Progenitor cell of endocrine pancreas (in vitro differentiated cells): ENCODE measurements around the gene PRPS2. TPM values are rescaled to one million over a fixed set of nuclear protein-coding genes. Genes with fewer than 3 reads are reported as not detected.
A peak's percentile ranks its signal among the peaks of the same experiment; 100 is the strongest.

ENCODE experiments used
- DNase-seq: peaks from one replicate; pipeline ENCODE4 v3.0.0; 2021; ENCODE audit warnings: low spot score; ENCODE audit not compliant: unreplicated experiment
- H3K27ac Mint-ChIP-seq: 2 replicates; pipeline ENCODE4 v1.8.0; 2021; ENCODE audit warnings: mild to moderate bottlenecking, moderate library complexity, mixed read lengths
- H3K27me3 Mint-ChIP-seq: 2 replicates; pipeline ENCODE4 v1.8.0; 2021; ENCODE audit warnings: mixed read lengths
- H3K36me3 Mint-ChIP-seq: 2 replicates; pipeline ENCODE4 v1.8.0; 2022; ENCODE audit warnings: mixed read lengths; ENCODE audit not compliant: insufficient read depth
- H3K4me1 Mint-ChIP-seq: 2 replicates; pipeline ENCODE4 v1.8.0; 2021; ENCODE audit warnings: low read depth, mixed read lengths
- H3K4me3 Mint-ChIP-seq: 2 replicates; pipeline ENCODE4 v1.8.0; 2021; ENCODE audit warnings: low read depth, mild to moderate bottlenecking, moderate library complexity, mixed read lengths
- H3K9me3 Mint-ChIP-seq: 2 replicates; pipeline ENCODE4 v1.8.0; 2021; ENCODE audit warnings: low read depth, mixed read lengths
- CTCF ChIP-seq: fragments of 200-600 bp; sonication (generic); IDR thresholded peaks from one replicate; pipeline ENCODE4 v1.5.0; 2021; ENCODE audit warnings: antibody characterized with exemption, mild to moderate bottlenecking; ENCODE audit not compliant: unreplicated experiment
- total RNA-seq: library from RNA; stranded (reverse); gene quantifications from 2 replicates; pipeline ENCODE4 v1.2.1, GENCODE V29; 2021

PRPS2 gene
- total RNA-seq, 1 donor from 2014 or later = 18.6 TPM

GRCh38 chrX:12804655-12805054 is 13.4 kb downstream of the PRPS2 start:
- H3K9me3 Mint-ChIP-seq = peaks cover 6% of the 10 kb centered on the region
- no peak overlapping the region for H3K27ac Mint-ChIP-seq
- peaks cover 8% of the 10 kb centered on the region for H3K36me3 Mint-ChIP-seq
- TF ChIP-seq CTCF = no peak
- no peak overlapping the region for H3K4me3 Mint-ChIP-seq
- DNase-seq = no peak
- no peaks in the 10 kb centered on the region for H3K27me3 Mint-ChIP-seq
- no peaks in the 10 kb centered on the region for H3K4me1 Mint-ChIP-seq

GRCh38 chrX:12805333-12805732 is 14.1 kb downstream of the PRPS2 start:
- no peak for TF ChIP-seq CTCF
- Mint-ChIP-seq H3K27me3 (no peaks in the 10 kb centered on the region), H3K9me3 (peaks cover 6% of the 10 kb centered on the region), H3K27ac (no peak overlapping the region), H3K36me3 (peaks cover 8% of the 10 kb centered on the region), H3K4me3 (no peak overlapping the region), H3K4me1 (no peaks in the 10 kb centered on the region)
- DNase-seq = no peak

GRCh38 chrX:12811658-12812057 is 20.4 kb downstream of the PRPS2 start:
- Mint-ChIP-seq H3K27ac (no peak overlapping the region), H3K27me3 (no peaks in the 10 kb centered on the region), H3K4me1 (no peaks in the 10 kb centered on the region), H3K4me3 (no peak overlapping the region), H3K9me3 (peaks cover 3% of the 10 kb centered on the region), H3K36me3 (peaks cover 6% of the 10 kb centered on the region)
- no peak for DNase-seq
- TF ChIP-seq CTCF = no peak

- H3K4me3 Mint-ChIP-seq = no peak overlapping the region
- DNase-seq = no peak
- H3K4me1 Mint-ChIP-seq = no peaks in the 10 kb centered on the region
- H3K27ac Mint-ChIP-seq = no peak overlapping the region
- peaks cover 6% of the 10 kb centered on the region for H3K36me3 Mint-ChIP-seq
- peak; percentile 66 for TF ChIP-seq CTCF
- H3K9me3 Mint-ChIP-seq = peaks cover 4% of the 10 kb centered on the region
- H3K27me3 Mint-ChIP-seq = no peaks in the 10 kb centered on the region
These were observed 23.2 kb downstream of the PRPS2 start for GRCh38 chrX:12814420-12814819.

GRCh38 chrX:12817528-12817927 is 26.3 kb downstream of the PRPS2 start:
- TF ChIP-seq CTCF = no peak
- no peak overlapping the region for H3K4me3 Mint-ChIP-seq

More at GRCh38 chrX:12817528-12817927, 26.3 kb downstream of the PRPS2 start:
- no peak for DNase-seq
- no peaks in the 10 kb centered on the region for H3K4me1 Mint-ChIP-seq
- peaks cover 5% of the 10 kb centered on the region for H3K9me3 Mint-ChIP-seq
- H3K27ac Mint-ChIP-seq = no peak overlapping the region
- peaks cover 10% of the 10 kb centered on the region for H3K36me3 Mint-ChIP-seq
- no peaks in the 10 kb centered on the region for H3K27me3 Mint-ChIP-seq
